ENCODE measurements around the gene LRRC7. TPM values are rescaled to one million over a fixed set of nuclear protein-coding genes. Genes with fewer than 3 reads are reported as not detected.
"Not testable (repeated sequence)": the region's sequence is repeated elsewhere in the genome, so short reads cannot be mapped to it uniquely, and the experiment has no call there.

Gene LRRC7
- total and polyA plus RNA-seq, 2 donors: 0.53 to 47.7 TPM

- 98% methylated on average over 36 of the region's 36 CpGs for WGBS
- H3K4me1 ChIP-seq (ENCODE audit: insufficient read depth): no peaks in the 10 kb centered on the region
- no peaks in the 10 kb centered on the region for H3K36me3 ChIP-seq (ENCODE audit: insufficient read depth)
- H3K4me3 ChIP-seq (ENCODE audit: low read depth, low read length): no peak overlapping the region
- H3K27ac ChIP-seq (ENCODE audit: low read depth): no peak overlapping the region
- no peak for DNase-seq (ENCODE audit: extremely low spot score)
These were observed 351.6 kb downstream of the LRRC7 start for GRCh38 chr1:69919129-69919921.

GRCh38 chr1:69919922-69920273, 352.2 kb downstream of the LRRC7 start:
- H3K4me3 ChIP-seq (ENCODE audit: low read depth, low read length): no peak overlapping the region
- H3K27ac ChIP-seq (ENCODE audit: low read depth): no peak overlapping the region
- H3K4me1 ChIP-seq (ENCODE audit: insufficient read depth): no peaks in the 10 kb centered on the region
- WGBS: 85% methylated on average over 6 of the region's 6 CpGs
- no peak for DNase-seq (ENCODE audit: extremely low spot score)
- H3K36me3 ChIP-seq (ENCODE audit: insufficient read depth): no peaks in the 10 kb centered on the region

GRCh38 chr1:69920426-69920825, 352.7 kb downstream of the LRRC7 start:
- DNase-seq (ENCODE audit: extremely low spot score): no peak
- Histone ChIP-seq H3K36me3 (ENCODE audit: insufficient read depth) (no peaks in the 10 kb centered on the region), H3K27ac (ENCODE audit: low read depth) (no peak overlapping the region), H3K4me3 (ENCODE audit: low read depth, low read length) (no peak overlapping the region), H3K4me1 (ENCODE audit: insufficient read depth) (no peaks in the 10 kb centered on the region)
- 71% methylated on average over 1 of the region's 1 CpG for WGBS

DNA sequence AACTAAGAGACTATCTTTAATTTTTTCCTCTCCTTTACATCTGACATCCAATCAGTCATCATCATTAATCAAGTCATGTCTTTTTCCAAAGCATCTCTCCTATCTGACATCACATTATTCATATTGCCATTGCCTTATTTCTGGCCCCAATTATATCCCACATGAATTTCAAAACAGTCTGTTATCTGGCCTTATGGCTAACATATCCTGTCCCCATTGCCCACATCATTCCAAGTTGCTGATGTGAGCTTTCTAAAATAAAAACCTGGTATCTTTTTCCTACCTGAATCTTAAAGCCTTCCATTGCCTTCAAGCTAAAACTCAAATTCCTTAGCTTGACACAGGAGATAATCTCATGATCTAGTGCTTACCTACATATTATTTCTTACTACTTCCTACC, 353.8 kb downstream of the LRRC7 start:
- Histone ChIP-seq H3K4me1 (ENCODE audit: insufficient read depth) (no peaks in the 10 kb centered on the region), H3K27ac (ENCODE audit: low read depth) (no peak overlapping the region), H3K36me3 (ENCODE audit: insufficient read depth) (no peaks in the 10 kb centered on the region), H3K4me3 (ENCODE audit: low read depth, low read length) (no peak overlapping the region)
- DNase-seq (ENCODE audit: extremely low spot score): no peak

GRCh38 chr1:69928234-69928633, 360.5 kb downstream of the LRRC7 start:
- not testable (repeated sequence) for H3K36me3 ChIP-seq (ENCODE audit: insufficient read depth); H3K4me1 ChIP-seq (ENCODE audit: insufficient read depth); DNase-seq (ENCODE audit: extremely low spot score); H3K27ac ChIP-seq (ENCODE audit: low read depth); H3K4me3 ChIP-seq (ENCODE audit: low read depth, low read length)
- 95% methylated on average over 12 of the region's 14 CpGs for WGBS

DNA sequence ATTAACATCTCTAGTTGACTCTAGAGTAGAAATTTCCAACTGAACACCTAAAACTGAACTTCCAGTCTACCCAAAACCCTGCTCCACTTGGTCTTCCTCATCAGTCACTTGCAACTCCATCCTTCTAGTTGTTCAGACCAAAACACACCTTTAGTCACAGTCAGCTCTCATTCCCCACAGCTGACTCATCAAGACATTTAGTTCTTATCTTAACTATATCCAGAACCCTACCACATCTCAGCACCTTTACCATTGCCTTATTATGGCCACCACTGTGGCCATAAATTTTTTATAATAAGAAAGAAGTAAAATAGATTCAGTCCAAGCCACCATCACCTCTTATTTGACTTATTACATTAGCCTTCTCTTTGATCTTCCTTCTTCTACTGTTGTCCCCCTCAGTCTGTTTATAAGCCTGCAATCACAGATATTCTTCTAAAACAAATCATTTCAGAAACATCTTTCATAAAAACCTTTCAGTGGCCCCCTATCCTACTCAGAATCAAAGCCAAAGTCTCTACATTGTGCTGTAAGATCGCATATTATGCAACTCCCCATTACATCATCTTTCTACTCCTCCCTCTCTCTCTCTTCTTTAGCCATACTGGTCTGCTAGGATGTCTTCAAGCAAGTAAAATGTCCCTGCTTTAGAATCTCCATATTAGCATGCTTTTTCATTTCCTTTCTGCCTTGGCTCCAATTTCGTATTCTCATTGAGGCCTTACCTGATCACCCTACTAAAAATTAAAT, 361.8 kb downstream of the LRRC7 start:
- no peak for DNase-seq (ENCODE audit: extremely low spot score)
- no peaks in the 10 kb centered on the region for H3K36me3 ChIP-seq (ENCODE audit: insufficient read depth)
- H3K4me3 ChIP-seq (ENCODE audit: low read depth, low read length): no peak overlapping the region
- no peaks in the 10 kb centered on the region for H3K4me1 ChIP-seq (ENCODE audit: insufficient read depth)
- 93% methylated on average over 2 of the region's 2 CpGs for WGBS
- no peak overlapping the region for H3K27ac ChIP-seq (ENCODE audit: low read depth)

- 94% methylated on average over 2 of the region's 2 CpGs for whole genome bisulfite sequencing
- Histone ChIP-seq H3K36me3 (ENCODE audit: insufficient read depth) (no peaks in the 10 kb centered on the region), H3K27ac (ENCODE audit: low read depth) (no peak overlapping the region), H3K4me1 (ENCODE audit: insufficient read depth) (no peaks in the 10 kb centered on the region), H3K4me3 (ENCODE audit: low read depth, low read length) (no peak overlapping the region)
- no peak for DNase-seq (ENCODE audit: extremely low spot score)
These were observed 362.7 kb downstream of the LRRC7 start for GRCh38 chr1:69930396-69930795.

GRCh38 chr1:69932760-69933159, 365.0 kb downstream of the LRRC7 start:
- Histone ChIP-seq H3K36me3 (ENCODE audit: insufficient read depth) (no peaks in the 10 kb centered on the region), H3K4me1 (ENCODE audit: insufficient read depth) (no peaks in the 10 kb centered on the region), H3K27ac (ENCODE audit: low read depth) (no peak overlapping the region), H3K4me3 (ENCODE audit: low read depth, low read length) (no peak overlapping the region)
- 89% methylated on average over 3 of the region's 3 CpGs for WGBS
- no peak for DNase-seq (ENCODE audit: extremely low spot score)

- WGBS: 86% methylated on average over 6 of the region's 6 CpGs
- Histone ChIP-seq H3K36me3 (ENCODE audit: insufficient read depth) (no peaks in the 10 kb centered on the region), H3K4me3 (ENCODE audit: low read depth, low read length) (no peak overlapping the region), H3K4me1 (ENCODE audit: insufficient read depth) (no peaks in the 10 kb centered on the region), H3K27ac (ENCODE audit: low read depth) (no peak overlapping the region)
- no peak for DNase-seq (ENCODE audit: extremely low spot score)
These were observed 372.5 kb downstream of the LRRC7 start for GRCh38 chr1:69940231-69940630.

DNA sequence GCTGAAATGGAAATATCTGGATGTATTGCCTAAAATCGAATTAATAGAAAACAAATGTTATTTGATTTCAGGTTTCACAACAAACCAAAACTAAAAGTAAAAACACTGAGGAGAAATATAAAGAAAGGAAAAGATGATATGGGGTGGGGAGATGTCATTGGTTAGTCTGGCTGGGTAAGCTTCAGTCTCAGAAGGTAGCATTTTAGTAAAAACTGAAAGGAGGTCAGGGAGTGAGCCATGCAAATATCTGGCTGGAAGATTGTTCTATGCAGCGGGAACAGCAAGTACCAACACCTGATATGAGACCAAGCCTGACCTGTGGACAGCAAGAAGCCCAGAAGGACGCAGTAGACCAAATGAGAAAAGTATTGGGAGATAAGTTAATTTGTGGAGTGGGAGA, 373.1 kb downstream of the LRRC7 start:
- Histone ChIP-seq H3K4me3 (ENCODE audit: low read depth, low read length) (no peak overlapping the region), H3K4me1 (ENCODE audit: insufficient read depth) (no peaks in the 10 kb centered on the region), H3K36me3 (ENCODE audit: insufficient read depth) (no peaks in the 10 kb centered on the region), H3K27ac (ENCODE audit: low read depth) (no peak overlapping the region)
- no peak for DNase-seq (ENCODE audit: extremely low spot score)
- 91% methylated on average over 3 of the region's 3 CpGs for WGBS

GRCh38 chr1:69943030-69943429, 375.3 kb downstream of the LRRC7 start:
- Histone ChIP-seq H3K4me1 (ENCODE audit: insufficient read depth) (no peaks in the 10 kb centered on the region), H3K4me3 (ENCODE audit: low read depth, low read length) (no peak overlapping the region), H3K36me3 (ENCODE audit: insufficient read depth) (no peaks in the 10 kb centered on the region), H3K27ac (ENCODE audit: low read depth) (no peak overlapping the region)
- no peak for DNase-seq (ENCODE audit: extremely low spot score)
- 93% methylated on average over 3 of the region's 3 CpGs for WGBS

DNA sequence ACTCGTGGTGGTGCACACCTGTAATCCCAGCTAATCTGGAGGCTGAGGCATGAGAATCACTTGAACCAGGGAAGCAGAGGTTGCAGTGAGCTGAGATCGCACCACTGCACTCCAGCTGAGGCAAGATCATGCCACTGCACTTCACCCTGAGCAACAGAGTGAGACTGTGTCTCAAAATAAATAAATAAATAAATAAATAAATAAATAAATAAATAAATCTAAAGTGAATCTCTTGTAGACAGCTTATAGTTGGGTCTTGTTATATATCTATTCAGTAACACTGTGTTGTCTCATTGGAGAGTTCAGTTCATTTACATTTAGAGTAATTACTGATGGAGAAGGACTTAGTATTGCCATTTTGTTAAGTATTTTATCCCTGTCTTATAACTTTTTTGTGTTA, 379.2 kb downstream of the LRRC7 start:
- WGBS: 96% methylated on average over 2 of the region's 2 CpGs
- Histone ChIP-seq H3K36me3 (ENCODE audit: insufficient read depth) (no peaks in the 10 kb centered on the region), H3K27ac (ENCODE audit: low read depth) (no peak overlapping the region), H3K4me1 (ENCODE audit: insufficient read depth) (no peaks in the 10 kb centered on the region), H3K4me3 (ENCODE audit: low read depth, low read length) (no peak overlapping the region)
- no peak for DNase-seq (ENCODE audit: extremely low spot score)

- WGBS: 84% methylated on average over 3 of the region's 3 CpGs
- DNase-seq (ENCODE audit: extremely low spot score): no peak
- Histone ChIP-seq H3K36me3 (ENCODE audit: insufficient read depth) (no peaks in the 10 kb centered on the region), H3K4me1 (ENCODE audit: insufficient read depth) (no peaks in the 10 kb centered on the region), H3K4me3 (ENCODE audit: low read depth, low read length) (no peak overlapping the region), H3K27ac (ENCODE audit: low read depth) (no peak overlapping the region)
These were observed 380.1 kb downstream of the LRRC7 start for GRCh38 chr1:69947837-69948236.

- no peak for DNase-seq (ENCODE audit: extremely low spot score)
- Histone ChIP-seq H3K36me3 (ENCODE audit: insufficient read depth) (no peaks in the 10 kb centered on the region), H3K4me1 (ENCODE audit: insufficient read depth) (no peaks in the 10 kb centered on the region), H3K27ac (ENCODE audit: low read depth) (no peak overlapping the region), H3K4me3 (ENCODE audit: low read depth, low read length) (no peak overlapping the region)
- WGBS: 72% methylated on average over 1 of the region's 1 CpG
These were observed 385.0 kb downstream of the LRRC7 start for GRCh38 chr1:69952676-69953075.

All from urinary bladder (tissue), 4 donors.